Gastrocnemius medialis (tissue), 4 donors: ENCODE results near the gene SRRM5. TPM values are rescaled to one million over a fixed set of nuclear protein-coding genes. Genes with fewer than 3 reads are reported as not detected.
A peak's percentile ranks its signal among the peaks of the same experiment; 100 is the strongest.

Source experiments
- ATAC-seq, 2 donors: fragments of 150-250 bp; one replicate each; pipeline ENCODE4 v1.9.1; 2016
- DNase-seq, 2 donors: peaks; one replicate each; pipeline ENCODE4 v3.0.0-alpha.2; 2019
- H3K27ac ChIP-seq, 4 donors: fragments of 200-600 bp; sonication (generic); 1 replicate in 1 of 4; 2 replicates in 3 of 4; pipeline ENCODE4 v1.5.1; 2016 to 2018; ENCODE audit warnings: mild to moderate bottlenecking in 2 of 4, moderate library complexity in 1 of 4
- H3K27me3 ChIP-seq, 3 donors: fragments of 200-600 bp; sonication (generic) in 2 of 3; 1 replicate in 1 of 3; 2 replicates in 2 of 3; pipeline versions ENCODE4 v1.5.1 to v1.6.0; 2016 to 2019; ENCODE audit warnings: mild to moderate bottlenecking in 1 of 3, moderate library complexity in 1 of 3
- H3K36me3 ChIP-seq, 2 donors: fragments of 200-600 bp; sonication (generic) in 1 of 2; one replicate each; pipeline ENCODE4 v1.5.1; 2017 to 2018
- H3K4me1 ChIP-seq, 2 donors: fragments of 200-600 bp; sonication (generic) in 1 of 2; one replicate each; pipeline ENCODE4 v1.5.1; 2016 to 2017; ENCODE audit warnings: mild to moderate bottlenecking in 2 of 2
- H3K4me3 ChIP-seq, 4 donors: fragments of 200-600 bp; sonication (generic) in 3 of 4; 1 replicate in 1 of 4; 2 replicates in 3 of 4; pipeline ENCODE4 v1.5.1; 2016 to 2019; ENCODE audit warnings: mild to moderate bottlenecking in 2 of 4
- H3K9me3 ChIP-seq, 3 donors: fragments of 200-600 bp; sonication (generic) in 2 of 3; 1 replicate in 1 of 3; 2 replicates in 2 of 3; pipeline ENCODE4 v1.5.1; 2016 to 2019
- POLR2A ChIP-seq, 2 donors: fragments of 450-650 bp; IDR thresholded peaks; one replicate each; pipeline ENCODE4 v1.6.1; 2017; ENCODE audit warnings: antibody characterized with exemption in 2 of 2, mild to moderate bottlenecking in 2 of 2, moderate library complexity in 2 of 2
- in situ Hi-C, 4 donors: fragments of 200-750 bp; cut with MboI; loops; one replicate each; pipeline versions ENCODE4 v1.15.0 to v1.8.0; 2017; ENCODE audit warnings: low sequenced_read_pairs in 4 of 4
- intact Hi-C: fragments of 100-400 bp; cut with DNase I; formaldehyde crosslinking; loops from one replicate; pipeline ENCODE4 v1.15.1; 2023; ENCODE audit warnings: low total_unique reads
- total RNA-seq, 4 donors: library from RNA; depleted of rRNA; stranded (reverse); fragments of >200 nt; gene quantifications; one replicate each; pipeline versions ENCODE4 v1.1.0 to v1.2.3, GENCODE V29; 2016
- TF ChIP-seq, protein P1 (sequence below), 5 experiments: fragments of 450-650 bp in 3 of 5; fragments of 200-600 bp in 2 of 5; sonication (generic) in 2 of 5; IDR thresholded peaks in 4 of 5; conservative IDR thresholded peaks in 1 of 5; 1 replicate in 4 of 5; 2 replicates in 1 of 5; pipeline ENCODE4 v1.5.1; 2016 to 2019; ENCODE audit warnings: antibody characterized with exemption in 5 of 5, mild to moderate bottlenecking in 3 of 5, moderate library complexity in 3 of 5

The SRRM5 gene, protein sequence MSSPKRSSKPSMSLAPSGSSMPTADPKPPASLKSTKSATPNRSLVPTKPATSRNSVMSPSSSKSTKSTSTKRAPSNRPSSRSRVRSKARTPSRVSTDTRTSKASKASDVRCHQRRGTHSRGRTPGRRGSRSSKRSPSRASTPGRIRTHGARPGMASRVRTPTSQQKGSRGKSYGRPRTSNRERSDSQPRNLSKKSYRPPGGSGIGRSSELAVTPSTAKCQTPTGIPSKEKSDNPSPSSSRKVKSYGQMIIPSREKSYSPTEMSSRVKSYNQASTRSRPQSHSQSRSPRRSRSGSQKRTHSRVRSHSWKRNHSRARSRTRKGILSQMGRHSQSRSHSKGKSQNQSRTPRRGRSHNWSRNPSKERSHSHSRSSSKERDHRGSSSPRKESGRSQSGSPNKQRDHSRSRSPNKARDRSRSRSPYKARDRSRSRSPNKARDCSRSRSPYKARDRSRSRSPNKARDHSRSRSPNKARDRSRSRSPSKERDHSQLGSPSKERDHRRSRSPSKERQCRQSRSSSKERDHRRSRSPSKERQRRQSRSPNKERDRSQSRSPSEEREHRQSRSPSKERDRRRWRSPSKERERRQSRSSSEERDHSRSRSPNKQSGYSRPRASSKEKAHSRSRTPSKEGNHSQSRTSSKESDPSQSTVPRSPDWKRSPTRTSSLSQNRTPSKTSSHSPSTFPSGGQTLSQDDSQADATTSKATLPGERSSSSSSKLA
- total RNA-seq, result under 1 TPM in 3 of 4 donors, not detected in 1; 0.09 to 0.49 (median 0.25) TPM

DNA sequence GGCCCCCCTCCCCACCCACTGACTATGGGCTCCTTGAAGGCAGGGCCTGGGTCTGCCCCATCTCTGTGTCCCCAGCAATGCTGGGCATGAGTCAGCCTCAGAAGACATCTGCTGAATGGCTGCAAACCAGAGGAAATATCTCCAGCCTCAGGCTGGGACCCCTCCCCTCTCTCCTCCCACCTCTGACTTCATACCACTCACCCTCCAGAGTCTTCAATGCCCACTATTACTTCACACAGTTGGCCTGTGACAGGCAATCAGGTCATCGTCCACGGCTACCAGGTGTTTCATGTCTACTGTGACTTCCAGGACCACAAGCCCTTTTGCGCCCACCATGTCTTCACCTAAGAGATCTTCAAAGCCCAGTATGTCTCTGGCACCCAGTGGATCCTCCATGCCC, at the start of gene SRRM5:
SRRM5 (plus strand) TSS at position 301 of the 400 bp plus-strand sequence; CDS start at position 335, 34 bp downstream.
- no peak within 1 kb of the TSS for H3K4me3 ChIP-seq
- intact Hi-C loops, result no loop called here
- no peak for DNase-seq
- H3K9me3 ChIP-seq, result no peaks in the 10 kb centered on the region
- in situ Hi-C loops, result no loop called here
- H3K27me3 ChIP-seq, result no peaks in the 10 kb centered on the region
- TF ChIP-seq POLR2A (IDR thresholded peaks at IDR 0.05), result no peak
- TF ChIP-seq, protein P1, sequence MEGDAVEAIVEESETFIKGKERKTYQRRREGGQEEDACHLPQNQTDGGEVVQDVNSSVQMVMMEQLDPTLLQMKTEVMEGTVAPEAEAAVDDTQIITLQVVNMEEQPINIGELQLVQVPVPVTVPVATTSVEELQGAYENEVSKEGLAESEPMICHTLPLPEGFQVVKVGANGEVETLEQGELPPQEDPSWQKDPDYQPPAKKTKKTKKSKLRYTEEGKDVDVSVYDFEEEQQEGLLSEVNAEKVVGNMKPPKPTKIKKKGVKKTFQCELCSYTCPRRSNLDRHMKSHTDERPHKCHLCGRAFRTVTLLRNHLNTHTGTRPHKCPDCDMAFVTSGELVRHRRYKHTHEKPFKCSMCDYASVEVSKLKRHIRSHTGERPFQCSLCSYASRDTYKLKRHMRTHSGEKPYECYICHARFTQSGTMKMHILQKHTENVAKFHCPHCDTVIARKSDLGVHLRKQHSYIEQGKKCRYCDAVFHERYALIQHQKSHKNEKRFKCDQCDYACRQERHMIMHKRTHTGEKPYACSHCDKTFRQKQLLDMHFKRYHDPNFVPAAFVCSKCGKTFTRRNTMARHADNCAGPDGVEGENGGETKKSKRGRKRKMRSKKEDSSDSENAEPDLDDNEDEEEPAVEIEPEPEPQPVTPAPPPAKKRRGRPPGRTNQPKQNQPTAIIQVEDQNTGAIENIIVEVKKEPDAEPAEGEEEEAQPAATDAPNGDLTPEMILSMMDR (IDR thresholded peaks at IDR 0.05 in 4 of 5, conservative IDR thresholded peaks at IDR 0.05 in 1 of 5), result no peak
- no peaks in the 10 kb centered on the region for H3K4me1 ChIP-seq
- H3K36me3 ChIP-seq, result peaks cover 0 to 16% of the 10 kb centered on the region in 2 donors
- no peak within 1 kb of the TSS for H3K27ac ChIP-seq
- ATAC-seq, result no peak

DNA sequence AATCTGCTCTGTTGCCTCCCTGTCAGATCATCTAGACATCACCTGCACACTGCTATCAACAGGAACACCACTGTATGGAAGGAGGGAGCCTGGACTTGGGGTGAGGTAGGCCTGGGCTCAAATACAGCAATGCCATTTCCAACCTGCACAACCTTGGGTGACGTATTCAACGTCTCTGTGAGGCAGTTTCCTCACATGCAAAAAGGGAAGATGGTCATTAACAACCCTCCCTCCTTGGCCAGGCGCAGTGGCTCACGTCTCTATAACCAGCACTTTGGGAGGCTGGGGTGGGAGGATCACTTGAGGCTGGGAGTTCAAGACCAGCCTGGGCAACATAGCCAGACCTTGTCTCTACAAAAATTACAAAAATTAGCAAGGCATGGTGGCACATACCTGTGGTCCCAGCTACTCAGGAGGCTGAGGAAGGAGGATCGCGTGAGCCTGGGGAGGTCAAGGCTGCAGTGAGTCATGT, 49.6 kb upstream of the SRRM5 start:
- H3K27me3 ChIP-seq, result no peaks in the 10 kb centered on the region
- H3K36me3 ChIP-seq, result peaks cover 0 to 22% of the 10 kb centered on the region in 2 donors
- peak overlapping the region; percentile 34 to 64 (median 58) for H3K27ac ChIP-seq
- H3K4me3 ChIP-seq, result no peak overlapping the region
- ATAC-seq (no peak), DNase-seq (no peak)
- intact Hi-C loops, result no loop called here
- in situ Hi-C loops, result no loop called here
- TF ChIP-seq, protein P1 (IDR thresholded peaks at IDR 0.05 in 4 of 5, conservative IDR thresholded peaks at IDR 0.05 in 1 of 5), result no peak
- no peak for TF ChIP-seq POLR2A (IDR thresholded peaks at IDR 0.05)
- no peaks in the 10 kb centered on the region for H3K9me3 ChIP-seq
- H3K4me1 ChIP-seq, result peaks cover 6 to 12% of the 10 kb centered on the region in 2 donors

DNA sequence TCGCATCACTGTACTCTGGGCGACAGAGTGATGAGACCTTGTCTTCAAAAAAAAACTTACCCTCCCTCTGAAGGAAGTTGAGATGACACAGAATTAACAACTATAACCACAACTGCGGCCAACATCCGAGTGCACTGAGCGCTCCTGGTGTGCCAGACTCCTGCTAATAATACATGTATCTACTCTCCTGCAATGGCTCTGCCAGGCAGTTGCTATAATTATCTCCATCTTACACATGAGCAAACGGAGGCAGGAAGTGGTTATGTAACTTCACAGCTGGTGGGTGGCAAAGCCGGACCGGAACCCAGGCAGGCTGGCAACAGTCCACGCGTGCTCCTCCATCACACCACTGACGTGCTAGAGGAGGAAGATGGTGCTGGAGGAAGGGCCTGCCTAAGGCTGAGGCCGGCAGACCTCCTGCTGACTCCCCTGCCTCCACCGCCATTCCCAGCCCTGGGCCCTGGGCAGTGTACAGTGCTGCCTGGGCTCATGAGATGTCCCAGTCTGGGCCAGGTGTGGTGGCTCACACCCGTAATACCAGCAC, 49.1 kb upstream of the SRRM5 start:
- Histone ChIP-seq H3K27me3 (no peaks in the 10 kb centered on the region), H3K4me1 (peaks cover 6 to 12% of the 10 kb centered on the region in 2 donors), H3K4me3 (no peak overlapping the region), H3K27ac (peak overlapping the region; percentile 34 to 64 (median 58)), H3K9me3 (no peaks in the 10 kb centered on the region), H3K36me3 (peaks cover 0 to 22% of the 10 kb centered on the region in 2 donors)
- TF ChIP-seq, protein P1 (IDR thresholded peaks at IDR 0.05 in 4 of 5, conservative IDR thresholded peaks at IDR 0.05 in 1 of 5), result no peak
- TF ChIP-seq POLR2A (IDR thresholded peaks at IDR 0.05), result no peak
- intact Hi-C loops (no loop called here), in situ Hi-C loops (no loop called here)
- ATAC-seq, result peak; percentile 88 to 94
- peak; percentile 57 to 69 for DNase-seq

DNA sequence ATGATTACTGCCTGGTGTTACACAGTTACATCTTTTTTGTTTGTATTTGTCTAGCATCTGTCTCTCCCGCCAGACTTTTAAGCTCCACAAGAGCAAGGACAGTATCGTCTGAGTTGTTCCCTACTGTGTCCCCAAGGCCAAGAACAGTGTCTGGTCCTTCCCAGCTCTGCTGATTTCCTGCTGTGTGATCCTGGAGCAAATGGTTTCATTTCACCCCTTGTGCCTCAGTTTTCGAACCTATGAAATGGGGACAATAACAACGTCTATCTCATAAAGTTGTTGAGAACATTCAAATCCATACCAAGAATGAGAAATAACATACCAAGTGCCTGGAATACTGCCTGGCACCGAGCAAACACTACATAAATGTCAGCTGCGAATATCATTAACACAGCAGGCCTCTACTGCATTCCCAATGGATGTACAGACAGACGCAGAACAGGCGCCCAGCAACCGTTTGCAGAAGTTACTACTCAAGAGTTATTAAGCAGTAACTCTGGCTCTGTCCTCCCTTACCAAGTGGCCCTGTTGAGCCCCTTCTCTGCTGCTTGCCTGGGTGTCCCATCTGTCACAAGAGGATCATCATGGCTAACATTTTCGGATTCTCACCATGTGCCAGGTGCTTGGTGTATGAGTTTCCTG, 48.0 kb upstream of the SRRM5 start:
- no peak overlapping the region for H3K27ac ChIP-seq

More for the DNA sequence above, 48.0 kb upstream of the SRRM5 start:
- Histone ChIP-seq H3K36me3 (peaks cover 0 to 18% of the 10 kb centered on the region in 2 donors), H3K27me3 (no peaks in the 10 kb centered on the region), H3K9me3 (no peaks in the 10 kb centered on the region), H3K4me3 (no peak overlapping the region), H3K4me1 (peaks cover 6 to 12% of the 10 kb centered on the region in 2 donors)
- in situ Hi-C loops (no loop called here), intact Hi-C loops (no loop called here)
- ATAC-seq, result no peak
- DNase-seq, result no peak
- TF ChIP-seq, protein P1 (IDR thresholded peaks at IDR 0.05 in 4 of 5, conservative IDR thresholded peaks at IDR 0.05 in 1 of 5), result no peak
- no peak for TF ChIP-seq POLR2A (IDR thresholded peaks at IDR 0.05)
